Immature natural killer cell (primary cell): ENCODE results near the gene NECAB2. TPM values are rescaled to one million over a fixed set of nuclear protein-coding genes. Genes with fewer than 3 reads are reported as not detected.

Experiments
- DNase-seq, 3 donors: peaks; one replicate each; pipeline ENCODE4 v3.0.0; 2022; ENCODE audit warnings: mixed read lengths in 1 of 3
- H3K27ac Mint-ChIP-seq, 6 donors: one replicate each; pipeline ENCODE4 v1.8.0; 2020; ENCODE audit warnings: mixed read lengths in 6 of 6, mild to moderate bottlenecking in 5 of 6, inconsistent platforms in 4 of 6, moderate library complexity in 3 of 6
- H3K27me3 Mint-ChIP-seq, 3 donors: one replicate each; pipeline ENCODE4 v1.8.0; 2020 to 2021; ENCODE audit warnings: low read depth in 3 of 3, mild to moderate bottlenecking in 3 of 3, mixed read lengths in 3 of 3, moderate library complexity in 3 of 3, inconsistent platforms in 1 of 3
- H3K36me3 Mint-ChIP-seq, 3 donors: one replicate each; pipeline ENCODE4 v1.8.0; 2020; ENCODE audit warnings: mixed read lengths in 3 of 3, inconsistent platforms in 2 of 3, mild to moderate bottlenecking in 2 of 3
- H3K4me1 Mint-ChIP-seq, 2 donors: one replicate each; pipeline ENCODE4 v1.8.0; 2020; ENCODE audit warnings: inconsistent platforms in 2 of 2, mild to moderate bottlenecking in 2 of 2, mixed read lengths in 2 of 2, moderate library complexity in 1 of 2
- H3K4me3 Mint-ChIP-seq, 5 donors: one replicate each; pipeline ENCODE4 v1.8.0; 2020; ENCODE audit warnings: mild to moderate bottlenecking in 5 of 5, mixed read lengths in 5 of 5, inconsistent platforms in 3 of 5, moderate library complexity in 3 of 5
- H3K9me3 Mint-ChIP-seq, 6 donors: one replicate each; pipeline ENCODE4 v1.8.0; 2020; ENCODE audit warnings: mild to moderate bottlenecking in 6 of 6, mixed read lengths in 6 of 6, inconsistent platforms in 4 of 6, moderate library complexity in 3 of 6
- polyA plus RNA-seq, 3 donors: library from polyadenylated mRNA; unstranded; fragments of 300-500 nt; fragmentation: Illumina TruSeq; gene quantifications; one replicate each; pipeline ENCODE4 v1.2.3, GENCODE V29; 2021

NECAB2 gene
- polyA plus RNA-seq, 3 donors from 2014 or later, result not detected

DNA sequence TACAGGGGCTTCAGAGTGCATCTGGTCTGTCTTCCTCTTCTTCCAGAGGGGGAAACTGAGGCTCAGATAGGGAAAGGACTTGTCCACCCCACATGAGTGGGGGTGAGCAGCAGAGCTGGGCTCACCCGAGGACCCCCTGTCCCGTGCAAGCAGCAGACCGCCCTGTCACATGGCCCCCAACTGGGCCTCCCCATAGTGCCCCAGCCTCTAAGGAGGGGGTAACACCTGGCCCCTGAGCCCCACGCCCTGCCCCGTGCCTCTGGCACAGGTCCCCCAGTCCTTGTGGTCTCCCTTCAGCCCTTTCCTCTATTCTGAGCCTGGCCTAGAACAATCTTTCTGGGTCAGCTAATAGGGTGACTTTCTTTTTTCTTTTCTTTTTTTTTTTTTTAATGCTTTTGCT is 6.5 kb upstream of the NECAB2 start:
- peaks cover 0 to 6% (median 5%) of the 10 kb centered on the region in 3 donors for H3K36me3 Mint-ChIP-seq
- peaks cover 0 to 3% (median 0%) of the 10 kb centered on the region in 3 donors for H3K27me3 Mint-ChIP-seq
- H3K9me3 Mint-ChIP-seq, result no peaks in the 10 kb centered on the region
- DNase-seq, result no peak
- no peaks in the 10 kb centered on the region for H3K4me1 Mint-ChIP-seq
- H3K4me3 Mint-ChIP-seq, result no peak overlapping the region
- H3K27ac Mint-ChIP-seq, result no peak overlapping the region

DNA sequence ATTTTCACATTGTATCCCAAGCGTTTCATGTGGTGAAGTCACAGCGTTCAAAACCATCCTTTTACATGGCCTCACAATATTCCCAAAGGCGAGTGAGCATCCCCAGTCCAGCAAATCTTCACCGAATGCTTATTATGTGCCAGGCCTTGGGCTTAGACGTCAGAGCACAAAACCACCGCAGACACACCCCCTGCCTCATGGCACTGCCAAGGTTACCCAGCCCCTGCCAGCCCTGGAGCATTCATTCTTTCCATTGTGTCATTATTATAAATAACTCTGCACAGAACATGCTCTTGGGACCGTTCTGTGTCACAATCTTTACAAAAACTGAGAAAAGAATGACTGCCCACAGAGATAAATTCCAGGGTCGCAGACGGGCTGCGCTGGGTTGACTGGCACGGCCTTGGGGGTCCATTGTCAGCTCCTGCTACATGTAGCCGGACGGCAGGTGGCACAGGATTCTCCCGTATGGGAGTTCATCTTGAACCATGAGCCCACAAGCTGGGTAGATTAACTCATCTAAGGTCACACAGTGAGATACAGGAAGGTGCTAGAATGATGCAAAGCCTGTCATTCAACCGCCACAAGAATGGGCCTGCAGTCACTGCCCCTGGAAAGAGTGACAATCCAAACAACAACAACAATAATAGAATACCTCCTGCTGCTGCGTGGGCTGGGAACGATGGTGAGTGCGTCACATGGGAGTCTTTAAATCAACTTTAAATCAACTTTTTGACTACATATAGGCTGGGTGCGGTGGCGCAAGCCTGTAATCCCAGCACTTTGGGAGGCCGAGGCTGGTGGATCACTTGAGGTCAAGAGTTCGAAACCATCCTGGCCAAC is 4.5 kb upstream of the NECAB2 start:
- H3K27ac Mint-ChIP-seq, result no peak overlapping the region
- no peak for DNase-seq

DNA sequence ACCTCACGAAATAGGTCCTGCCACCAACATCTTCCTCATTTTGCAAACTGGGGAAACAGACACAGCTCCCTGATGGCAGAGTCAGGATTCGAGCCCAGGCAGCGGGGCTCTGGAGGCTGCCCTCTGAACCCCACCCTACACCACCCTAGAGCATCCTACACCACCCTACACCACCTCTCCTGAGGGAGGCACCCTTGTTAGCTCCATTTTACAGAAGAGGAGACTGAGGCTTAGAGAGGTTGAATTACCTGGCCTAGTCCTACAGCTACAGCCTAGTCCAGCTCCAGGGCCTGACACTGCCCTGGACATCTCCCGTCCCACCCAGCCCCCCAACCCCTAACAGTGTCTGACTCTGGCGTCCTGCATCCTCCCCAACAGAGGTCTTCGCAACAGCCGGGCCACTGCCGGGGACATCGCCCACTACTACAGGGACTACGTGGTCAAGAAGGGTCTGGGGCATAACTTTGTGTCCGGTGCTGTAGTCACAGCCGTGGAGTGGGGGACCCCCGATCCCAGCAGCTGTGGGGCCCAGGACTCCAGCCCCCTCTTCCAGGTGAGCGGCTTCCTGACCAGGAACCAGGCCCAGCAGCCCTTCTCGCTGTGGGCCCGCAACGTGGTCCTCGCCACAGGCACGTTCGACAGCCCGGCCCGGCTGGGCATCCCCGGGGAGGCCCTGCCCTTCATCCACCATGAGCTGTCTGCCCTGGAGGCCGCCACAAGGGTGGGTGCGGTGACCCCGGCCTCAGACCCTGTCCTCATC is 3.2 kb upstream of the NECAB2 start:
- Mint-ChIP-seq H3K4me3 (no peak overlapping the region), H3K4me1 (peaks cover 0 to 3% of the 10 kb centered on the region in 2 donors), H3K36me3 (peaks cover 0 to 3% (median 1%) of the 10 kb centered on the region in 3 donors), H3K27me3 (peaks cover 0 to 7% (median 3%) of the 10 kb centered on the region in 3 donors), H3K9me3 (no peaks in the 10 kb centered on the region), H3K27ac (no peak overlapping the region)
- DNase-seq, result no peak

More for the DNA sequence above, 4.5 kb upstream of the NECAB2 start:
- H3K36me3 Mint-ChIP-seq, result peaks cover 0 to 6% (median 5%) of the 10 kb centered on the region in 3 donors
- H3K4me1 Mint-ChIP-seq, result peaks cover 0 to 2% of the 10 kb centered on the region in 2 donors
- H3K27me3 Mint-ChIP-seq, result peaks cover 0 to 4% (median 0%) of the 10 kb centered on the region in 3 donors
- H3K9me3 Mint-ChIP-seq, result no peaks in the 10 kb centered on the region
- H3K4me3 Mint-ChIP-seq, result no peak overlapping the region

DNA sequence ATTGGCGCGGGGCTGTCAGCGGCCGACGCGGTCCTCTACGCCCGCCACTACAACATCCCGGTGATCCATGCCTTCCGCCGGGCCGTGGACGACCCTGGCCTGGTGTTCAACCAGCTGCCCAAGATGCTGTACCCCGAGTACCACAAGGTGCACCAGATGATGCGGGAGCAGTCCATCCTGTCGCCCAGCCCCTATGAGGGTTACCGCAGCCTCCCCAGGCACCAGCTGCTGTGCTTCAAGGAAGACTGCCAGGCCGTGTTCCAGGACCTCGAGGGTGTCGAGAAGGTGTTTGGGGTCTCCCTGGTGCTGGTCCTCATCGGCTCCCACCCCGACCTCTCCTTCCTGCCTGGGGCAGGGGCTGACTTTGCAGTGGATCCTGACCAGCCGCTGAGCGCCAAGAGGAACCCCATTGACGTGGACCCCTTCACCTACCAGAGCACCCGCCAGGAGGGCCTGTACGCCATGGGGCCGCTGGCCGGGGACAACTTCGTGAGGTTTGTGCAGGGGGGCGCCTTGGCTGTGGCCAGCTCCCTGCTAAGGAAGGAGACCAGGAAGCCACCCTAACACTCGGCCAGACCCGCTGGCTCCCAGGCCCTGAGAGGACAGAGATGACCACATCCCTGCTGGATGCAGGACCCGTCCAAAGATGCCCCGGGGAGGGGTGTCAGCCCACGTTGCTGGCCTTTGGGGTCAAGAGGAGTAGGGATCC is 2.4 kb upstream of the NECAB2 start:
- Mint-ChIP-seq H3K27ac (no peak overlapping the region), H3K27me3 (peaks cover 0 to 10% (median 6%) of the 10 kb centered on the region in 3 donors), H3K4me1 (peaks cover 0 to 3% of the 10 kb centered on the region in 2 donors), H3K4me3 (no peak overlapping the region), H3K36me3 (no peaks in the 10 kb centered on the region), H3K9me3 (no peaks in the 10 kb centered on the region)
- DNase-seq, result no peak

DNA sequence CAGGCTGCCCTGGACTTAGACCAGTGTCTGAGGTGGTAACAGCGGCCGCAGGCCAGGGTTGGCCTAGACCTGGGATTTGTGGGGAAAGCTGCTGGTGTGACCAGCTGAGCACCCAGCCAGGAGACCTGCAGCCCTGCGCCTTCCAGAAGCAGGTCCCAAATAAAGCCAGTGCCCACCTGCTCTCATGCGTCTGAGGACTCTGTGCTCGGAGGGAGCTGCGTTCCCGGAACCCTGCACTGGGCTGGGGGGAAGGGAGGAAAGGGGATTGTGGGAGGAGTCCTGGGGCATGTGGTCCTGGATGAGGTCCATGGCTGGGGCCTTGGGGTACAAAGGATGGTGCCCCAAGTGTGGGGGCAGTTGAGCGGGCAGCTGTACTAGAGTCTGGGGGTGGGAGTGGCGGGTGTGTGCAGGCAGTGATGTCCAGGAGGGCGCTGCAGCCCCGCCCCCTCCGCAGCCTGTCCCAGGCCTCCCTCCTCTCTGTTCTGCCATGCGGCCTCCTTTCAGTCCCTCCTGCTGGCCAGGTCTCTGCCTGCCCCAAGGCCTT is 1.8 kb upstream of the NECAB2 start:
- Mint-ChIP-seq H3K27me3 (peaks cover 0 to 10% (median 6%) of the 10 kb centered on the region in 3 donors), H3K9me3 (no peaks in the 10 kb centered on the region), H3K4me1 (peaks cover 0 to 3% of the 10 kb centered on the region in 2 donors), H3K27ac (no peak overlapping the region), H3K36me3 (no peaks in the 10 kb centered on the region), H3K4me3 (no peak overlapping the region)
- no peak for DNase-seq

DNA sequence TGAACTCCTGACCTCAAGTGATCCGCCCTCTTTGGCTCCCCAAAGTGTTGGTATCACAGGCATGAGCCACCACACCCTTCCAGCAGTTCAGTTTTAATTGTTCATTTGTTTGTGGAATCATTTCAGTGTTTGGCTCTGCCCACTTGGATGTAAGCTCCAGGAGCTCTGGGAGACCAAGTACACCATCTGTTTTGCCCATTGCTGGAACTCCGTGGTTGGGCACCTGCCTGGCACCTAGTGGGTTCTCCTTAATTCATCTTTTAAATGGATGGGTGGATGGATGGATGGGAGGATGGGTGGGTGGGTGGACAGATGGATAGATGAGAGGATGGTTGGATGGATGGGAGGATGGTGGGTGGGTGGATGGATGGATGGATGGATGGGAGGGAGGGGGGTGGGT is 953 bp upstream of the NECAB2 start:
- peaks cover 0 to 3% of the 10 kb centered on the region in 2 donors for H3K4me1 Mint-ChIP-seq

DNA sequence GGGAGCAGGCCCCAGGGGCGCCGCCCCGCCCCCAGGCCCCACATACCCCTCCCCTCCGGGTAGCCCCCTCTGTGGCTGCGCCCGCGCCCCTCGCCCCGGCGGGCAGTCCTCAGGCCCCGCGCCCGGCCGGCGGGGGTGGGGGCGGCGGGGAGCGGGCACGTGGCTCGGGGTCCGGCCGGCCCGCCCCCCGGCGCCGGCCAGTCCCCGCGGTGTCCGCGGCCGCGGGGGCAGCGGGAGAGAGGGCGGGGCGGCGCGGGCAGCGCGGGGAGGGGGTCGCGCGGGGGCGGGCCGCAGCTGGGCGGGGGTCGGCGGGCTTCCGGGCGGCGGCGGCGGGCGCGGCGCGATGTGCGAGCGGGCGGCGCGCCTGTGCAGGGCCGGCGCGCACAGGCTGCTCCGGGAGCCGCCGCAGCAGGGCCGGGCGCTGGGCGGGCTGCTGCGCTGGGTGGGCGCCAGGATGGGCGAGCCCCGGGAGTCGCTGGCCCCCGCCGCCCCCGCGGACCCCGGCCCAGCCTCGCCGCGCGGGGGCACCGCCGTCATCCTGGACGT is 335 bp downstream of the NECAB2 start:
- Mint-ChIP-seq H3K4me1 (peaks cover 0 to 3% of the 10 kb centered on the region in 2 donors), H3K27ac (no peak overlapping the region), H3K4me3 (no peak overlapping the region), H3K27me3 (peaks cover 0 to 13% (median 9%) of the 10 kb centered on the region in 3 donors), H3K9me3 (no peaks in the 10 kb centered on the region), H3K36me3 (no peaks in the 10 kb centered on the region)
- no peak for DNase-seq

More for the DNA sequence above, 953 bp upstream of the NECAB2 start:
- no peaks in the 10 kb centered on the region for H3K9me3 Mint-ChIP-seq
- peaks cover 0 to 10% (median 6%) of the 10 kb centered on the region in 3 donors for H3K27me3 Mint-ChIP-seq
- peak overlapping the region in 1 of 5 donors; percentile 46 for H3K4me3 Mint-ChIP-seq
- no peaks in the 10 kb centered on the region for H3K36me3 Mint-ChIP-seq
- no peak for DNase-seq
- H3K27ac Mint-ChIP-seq, result no peak overlapping the region

DNA sequence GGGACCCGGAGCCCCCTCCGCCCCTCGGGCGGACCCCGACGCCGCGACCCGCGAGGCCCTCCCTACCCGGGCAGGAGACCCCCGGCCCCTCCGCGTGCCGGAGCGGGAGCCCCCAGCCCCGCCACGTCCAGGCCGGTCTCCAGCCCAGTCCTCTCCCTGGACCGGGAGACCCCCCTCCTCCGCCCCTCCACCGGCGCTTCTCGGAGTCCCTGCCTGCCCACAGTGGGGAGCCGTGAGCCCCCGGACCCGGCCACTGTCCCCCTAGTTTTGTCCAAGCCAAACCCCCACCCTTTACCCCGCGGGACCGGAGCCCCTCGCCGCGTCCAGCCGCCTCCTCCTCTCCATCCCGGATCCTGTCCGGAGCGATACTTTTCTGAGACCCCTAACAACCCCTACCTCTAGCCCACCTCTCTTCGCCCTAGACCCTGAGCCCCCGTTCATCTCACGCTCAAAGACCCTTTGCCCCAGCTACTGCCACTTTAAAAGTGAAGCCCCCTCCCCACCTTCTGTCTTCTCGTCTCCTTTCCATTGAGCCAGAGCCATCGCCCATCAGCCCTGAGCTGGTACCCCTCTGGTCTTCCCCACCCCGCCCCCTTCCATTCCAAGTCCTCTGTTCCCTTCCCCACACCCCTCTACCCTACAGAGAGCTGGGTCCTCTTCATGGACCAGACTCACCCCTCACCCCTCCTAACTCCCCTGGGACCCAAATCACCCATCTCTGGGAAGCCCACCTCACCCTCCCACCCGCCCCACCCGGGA is 1.0 kb downstream of the NECAB2 start:
- Mint-ChIP-seq H3K36me3 (no peaks in the 10 kb centered on the region), H3K27me3 (peaks cover 2 to 14% (median 10%) of the 10 kb centered on the region in 3 donors), H3K4me1 (peaks cover 0 to 3% of the 10 kb centered on the region in 2 donors), H3K4me3 (peak overlapping the region in 2 of 5 donors; percentile 42 to 48), H3K27ac (no peak overlapping the region), H3K9me3 (no peaks in the 10 kb centered on the region)
- no peak for DNase-seq

DNA sequence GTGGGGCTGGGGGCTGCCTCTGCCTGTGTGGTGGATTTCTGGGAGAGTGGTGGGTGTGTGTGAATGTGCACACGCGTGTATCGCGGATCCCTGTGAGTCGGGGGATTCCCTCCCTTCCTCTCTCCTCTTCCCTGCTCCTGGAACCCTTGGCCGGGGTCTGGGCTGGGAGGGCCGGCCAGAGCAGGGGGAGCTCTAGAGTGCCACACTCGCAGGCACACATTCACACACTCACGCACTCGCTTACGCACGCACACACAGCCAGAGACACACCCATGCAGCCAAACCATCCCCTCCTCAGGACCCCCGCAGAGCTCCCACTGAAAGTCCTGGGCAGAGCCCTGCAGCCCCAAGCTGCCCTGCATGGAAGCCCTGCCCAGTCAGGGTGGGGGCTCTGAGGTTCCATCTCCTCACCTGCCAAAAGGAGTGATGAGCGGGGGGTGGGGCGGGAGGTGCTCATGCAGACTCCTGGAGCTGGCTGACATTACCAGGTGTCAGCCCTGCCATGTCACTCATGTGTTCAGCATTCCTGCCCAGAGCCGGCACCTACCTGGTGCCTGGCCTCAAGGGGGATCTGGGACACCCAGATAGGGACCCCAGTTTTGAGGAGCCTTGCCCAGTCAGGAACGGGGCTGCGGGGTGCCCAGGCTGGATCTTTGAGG is 1.9 kb downstream of the NECAB2 start:
- H3K9me3 Mint-ChIP-seq, result no peaks in the 10 kb centered on the region
- H3K27ac Mint-ChIP-seq, result no peak overlapping the region
- H3K4me1 Mint-ChIP-seq, result peaks cover 0 to 3% of the 10 kb centered on the region in 2 donors
- H3K36me3 Mint-ChIP-seq, result no peaks in the 10 kb centered on the region
- DNase-seq, result no peak
- peak overlapping the region in 4 of 5 donors; percentile 30 to 51 (median 33) for H3K4me3 Mint-ChIP-seq
- H3K27me3 Mint-ChIP-seq, result peaks cover 4 to 12% (median 10%) of the 10 kb centered on the region in 3 donors

DNA sequence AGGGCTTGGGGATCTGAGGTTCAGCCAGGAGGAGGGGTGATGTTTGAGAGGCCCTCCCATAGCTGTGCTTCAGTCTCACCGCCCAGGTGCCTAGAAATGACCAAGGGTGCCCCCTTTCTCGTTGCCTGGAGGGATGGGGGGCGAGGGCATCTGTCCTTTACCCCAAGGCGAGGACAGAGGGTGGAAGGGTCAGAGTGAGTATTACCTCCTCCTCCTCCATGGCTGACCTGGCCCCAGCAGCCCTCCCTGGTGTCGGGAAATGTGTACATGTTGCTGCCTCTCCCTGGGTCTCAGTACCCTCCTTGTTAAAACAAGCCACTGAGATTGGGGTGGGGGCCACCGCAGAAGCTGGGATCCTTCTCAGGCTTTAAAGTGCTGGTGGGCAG is 2.4 kb downstream of the NECAB2 start:
- Mint-ChIP-seq H3K27ac (no peak overlapping the region), H3K4me3 (no peak overlapping the region)

DNA sequence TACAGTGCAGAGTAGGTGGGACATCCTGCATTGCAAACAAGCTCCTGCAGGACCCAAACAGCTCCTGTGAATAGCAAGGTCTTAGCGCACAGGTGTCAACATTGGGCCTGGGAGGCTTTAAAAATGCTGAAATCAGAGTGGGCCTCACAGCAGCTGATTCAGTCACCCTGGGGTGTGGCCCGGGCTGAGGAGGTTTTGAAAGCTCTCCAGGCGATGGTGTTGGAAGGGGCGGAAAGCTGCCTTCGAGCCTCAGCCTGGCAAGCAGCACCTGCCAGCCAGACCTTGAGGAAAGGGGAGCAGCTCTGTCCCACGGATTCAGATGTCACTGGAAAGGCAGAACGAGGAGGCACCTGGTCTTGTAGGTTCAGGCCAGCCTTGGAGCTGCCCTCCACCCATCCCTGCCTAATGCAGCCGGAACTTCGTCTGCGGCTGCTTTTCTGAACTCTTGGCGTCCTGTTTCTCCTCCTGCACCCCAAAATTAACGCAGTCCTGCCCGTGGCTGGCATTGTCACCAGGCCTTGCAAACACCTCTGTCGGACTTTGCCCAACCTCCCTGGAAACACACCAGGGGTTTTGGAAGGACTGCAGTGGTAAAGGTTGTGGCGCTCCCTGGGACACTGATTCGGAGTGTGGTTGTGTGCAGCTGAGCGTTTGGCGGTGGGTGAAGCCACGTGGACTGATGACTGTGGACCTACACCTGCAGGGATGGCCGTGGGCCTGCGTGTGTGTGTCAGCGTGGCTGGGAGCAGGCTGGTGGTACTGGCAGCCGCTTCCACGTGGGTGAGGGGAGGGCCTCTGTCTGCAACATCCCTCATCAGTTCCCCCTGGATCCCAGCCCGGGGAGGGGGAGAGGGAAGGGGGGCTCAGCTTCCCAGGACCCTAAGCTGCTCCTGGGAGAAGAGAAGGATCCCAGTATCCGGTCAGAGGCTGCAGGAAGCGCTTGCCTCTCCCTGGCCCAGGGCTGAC is 3.4 kb downstream of the NECAB2 start:
- peaks cover 4 to 12% (median 12%) of the 10 kb centered on the region in 3 donors for H3K27me3 Mint-ChIP-seq
- H3K9me3 Mint-ChIP-seq, result no peaks in the 10 kb centered on the region
- H3K27ac Mint-ChIP-seq, result no peak overlapping the region
- peaks cover 0 to 3% of the 10 kb centered on the region in 2 donors for H3K4me1 Mint-ChIP-seq
- no peak overlapping the region for H3K4me3 Mint-ChIP-seq
- no peaks in the 10 kb centered on the region for H3K36me3 Mint-ChIP-seq
- no peak for DNase-seq

More for the DNA sequence above, 2.4 kb downstream of the NECAB2 start:
- H3K9me3 Mint-ChIP-seq, result no peaks in the 10 kb centered on the region
- peaks cover 0 to 3% of the 10 kb centered on the region in 2 donors for H3K4me1 Mint-ChIP-seq
- H3K36me3 Mint-ChIP-seq, result no peaks in the 10 kb centered on the region
- H3K27me3 Mint-ChIP-seq, result peaks cover 4 to 12% (median 10%) of the 10 kb centered on the region in 3 donors
- no peak for DNase-seq
